GM23338 (cell line): Measurements from ENCODE around the gene TMEM139. TPM values are rescaled to one million over a fixed set of nuclear protein-coding genes. Genes with fewer than 3 reads are reported as not detected.

Experiments
- ATAC-seq: fragments of 200-7000 bp; cut with Tn5 transposase; 3 replicates; pipeline ENCODE4 v1.9.1; 2020
- DNase-seq: peaks from one replicate; pipeline ENCODE4 v3.0.0-alpha.2; 2015; ENCODE audit warnings: low spot score
- H2AFZ ChIP-seq: fragments of 200-600 bp; sonication (generic); 2 replicates; pipeline ENCODE4 v1.8.0; 2016; ENCODE audit warnings: antibody characterized with exemption, mild to moderate bottlenecking, moderate library complexity
- H3F3A ChIP-seq: fragments of 200-600 bp; sonication (generic); replicated peaks from 2 replicates; pipeline ENCODE4 v1.8.0; 2017; ENCODE audit warnings: antibody characterized with exemption, mixed run types, low read depth
- H3K27ac ChIP-seq: fragments of 200-600 bp; sonication (generic); 2 replicates; pipeline ENCODE4 v1.6.1; 2016; ENCODE audit warnings: low read depth
- H3K27me3 ChIP-seq: fragments of 200-600 bp; sonication (generic); 2 replicates; pipeline ENCODE4 v1.8.0; 2016; ENCODE audit warnings: mild to moderate bottlenecking, mixed run types, moderate library complexity; ENCODE audit not compliant: insufficient read depth
- H3K36me3 ChIP-seq: fragments of 200-600 bp; sonication (generic); 2 replicates; pipeline ENCODE4 v1.8.0; 2016; ENCODE audit warnings: mild to moderate bottlenecking; ENCODE audit not compliant: insufficient read depth
- H3K4me1 ChIP-seq: fragments of 200-600 bp; sonication (generic); 2 replicates; pipeline ENCODE4 v1.8.0; 2016; ENCODE audit warnings: mild to moderate bottlenecking, moderate library complexity; ENCODE audit not compliant: insufficient read depth
- H3K4me2 ChIP-seq: fragments of 200-600 bp; sonication (generic); 2 replicates; pipeline ENCODE4 v1.7.1; 2017; ENCODE audit warnings: mixed run types
- H3K4me3 ChIP-seq: fragments of 200-600 bp; sonication (generic); 2 replicates; pipeline ENCODE4 v1.6.1; 2016; ENCODE audit warnings: mixed run types
- H3K79me2 ChIP-seq: fragments of 200-600 bp; sonication (generic); replicated peaks from 2 replicates; pipeline ENCODE4 v1.8.0; 2017; ENCODE audit warnings: mild to moderate bottlenecking; ENCODE audit not compliant: insufficient read depth
- H3K9me2 ChIP-seq: fragments of 200-600 bp; sonication (generic); 2 replicates; pipeline ENCODE4 v1.8.0; 2017; ENCODE audit not compliant: insufficient read depth
- H4K20me1 ChIP-seq: fragments of 200-600 bp; sonication (generic); replicated peaks from 2 replicates; pipeline ENCODE4 v1.8.0; 2017; ENCODE audit warnings: mild to moderate bottlenecking; ENCODE audit not compliant: insufficient read depth
- H3K27ac Mint-ChIP-seq: 2 replicates; pipeline ENCODE4 v1.8.0; 2020; ENCODE audit warnings: inconsistent platforms, mild to moderate bottlenecking, moderate library complexity, mixed read lengths
- H3K27me3 Mint-ChIP-seq: 3 replicates; pipeline ENCODE4 v1.8.0; 2022; ENCODE audit warnings: low read depth, mild to moderate bottlenecking, moderate library complexity, mixed read lengths, inconsistent platforms; ENCODE audit not compliant: insufficient read depth, poor library complexity
- H3K36me3 Mint-ChIP-seq: 3 replicates; pipeline ENCODE4 v1.8.0; 2021; ENCODE audit warnings: low read depth, mild to moderate bottlenecking, inconsistent platforms, moderate library complexity, mixed read lengths
- H3K4me1 Mint-ChIP-seq: 3 replicates; pipeline ENCODE4 v1.8.0; 2020; ENCODE audit warnings: mild to moderate bottlenecking, inconsistent platforms, mixed read lengths
- H3K4me3 Mint-ChIP-seq: 3 replicates; pipeline ENCODE4 v1.8.0; 2021; ENCODE audit warnings: moderate library complexity, mild to moderate bottlenecking, inconsistent platforms, mixed read lengths
- H3K9me3 Mint-ChIP-seq: 3 replicates; pipeline ENCODE4 v1.8.0; 2020; ENCODE audit warnings: moderate library complexity, mild to moderate bottlenecking, inconsistent platforms, mixed read lengths
- CREB1 ChIP-seq: fragments of 250-450 bp; sonication (Bioruptor Pico); IDR thresholded peaks from 2 replicates; pipeline ENCODE4 v1.5.0; 2020; ENCODE audit warnings: low read depth, mild to moderate bottlenecking, moderate library complexity
- CTCF ChIP-seq, 2 experiments: fragments of 200-600 bp in 1 of 2; sonication (generic) in 1 of 2; conservative IDR thresholded peaks; 2 replicates each; pipeline versions ENCODE4 v1.5.1 to v1.6.1; 2016 to 2017; ENCODE audit warnings: antibody characterized with exemption in 2 of 2, low read depth in 2 of 2, mild to moderate bottlenecking in 2 of 2, moderate library complexity in 1 of 2
- EZH2 ChIP-seq: fragments of 200-600 bp; sonication (generic); IDR thresholded peaks from one replicate; pipeline ENCODE4 v1.8.0; 2017; ENCODE audit warnings: antibody characterized with exemption, mild to moderate bottlenecking, low read depth; ENCODE audit not compliant: unreplicated experiment
- EZH2phosphoT487 ChIP-seq: fragments of 200-600 bp; sonication (generic); IDR thresholded peaks from one replicate; pipeline ENCODE4 v1.8.1; 2018; ENCODE audit warnings: antibody characterized with exemption; ENCODE audit not compliant: unreplicated experiment
- JUNB ChIP-seq: IDR thresholded peaks from one replicate; pipeline ENCODE4 v1.6.1; 2016; ENCODE audit warnings: antibody characterized with exemption; ENCODE audit not compliant: unreplicated experiment
- NANOG ChIP-seq: IDR thresholded peaks from 2 replicates; pipeline ENCODE4 v1.6.1; 2016; ENCODE audit warnings: antibody characterized with exemption, borderline replicate concordance
- POLR2AphosphoS5 ChIP-seq: IDR thresholded peaks from 2 replicates; pipeline ENCODE4 v1.6.1; 2016; ENCODE audit warnings: antibody characterized with exemption, low read depth
- REST ChIP-seq: IDR thresholded peaks from one replicate; pipeline ENCODE4 v1.6.1; 2018; ENCODE audit warnings: antibody characterized with exemption; ENCODE audit not compliant: unreplicated experiment
- STAT1 ChIP-seq: IDR thresholded peaks from one replicate; pipeline ENCODE4 v1.6.1; 2016; ENCODE audit warnings: antibody characterized with exemption; ENCODE audit not compliant: unreplicated experiment
- ZNF114 ChIP-seq: fragments of 250-450 bp; sonication (Bioruptor Pico); IDR thresholded peaks from 2 replicates; pipeline ENCODE4 v1.5.0; 2020; ENCODE audit warnings: mild to moderate bottlenecking, moderate library complexity
- ZNF331 ChIP-seq: fragments of 250-450 bp; sonication (Bioruptor Pico); IDR thresholded peaks from 2 replicates; pipeline ENCODE4 v1.5.0; 2020; ENCODE audit warnings: low read depth, mild to moderate bottlenecking, moderate library complexity
- ZNF462 ChIP-seq: fragments of 250-450 bp; sonication (Bioruptor Pico); IDR thresholded peaks from 2 replicates; pipeline ENCODE4 v1.5.0; 2020; ENCODE audit warnings: mild to moderate bottlenecking, moderate library complexity
- polyA plus RNA-seq: library from polyadenylated mRNA; unstranded; fragments of >200 nt; fragmentation: Nextera tagmentation; extraction: Ambion mirVana; gene quantifications from 2 replicates; pipeline ENCODE4 v1.2.1, GENCODE V29; 2016
- total RNA-seq: library from RNA; depleted of rRNA; stranded (reverse); fragments of >200 nt; shearing (Covaris generic); gene quantifications from 2 replicates; pipeline ENCODE4 v1.2.3, GENCODE V29; 2014
- TF ChIP-seq, protein P1 (sequence below): IDR thresholded peaks from 2 replicates; pipeline ENCODE4 v1.6.1; 2016; ENCODE audit warnings: antibody characterized with exemption

Gene TMEM139
- total and polyA plus RNA-seq, 2 experiments from 2014 or later: 3.3 to 3.6 TPM

DNA sequence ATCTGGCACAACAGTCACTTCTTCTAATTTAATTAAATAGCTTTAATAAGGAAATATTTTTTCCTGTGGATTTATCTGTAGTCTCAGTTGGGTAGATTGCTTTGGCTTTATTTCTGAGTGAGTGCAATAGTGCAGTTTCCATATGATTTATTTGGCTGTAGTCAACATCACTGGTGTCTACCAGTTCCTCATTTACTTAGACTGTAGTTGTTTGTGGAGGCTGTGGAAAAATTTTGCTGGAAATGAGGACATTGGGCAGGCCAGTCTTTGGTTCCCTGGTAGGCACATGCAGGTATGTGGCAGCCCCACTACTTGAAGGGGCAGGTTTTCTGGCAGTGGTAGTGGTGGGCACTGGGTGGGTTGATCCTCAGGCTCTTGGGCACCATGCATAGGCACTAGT, 47.4 kb upstream of the TMEM139 start:
- Mint-ChIP-seq H3K4me3 (no peak overlapping the region), H3K4me1 (no peaks in the 10 kb centered on the region; the same call in 2 of the 3 replicates), H3K36me3 (no peaks in the 10 kb centered on the region), H3K9me3 (peaks cover 17% of the 10 kb centered on the region), H3K27me3 (peaks cover 5% of the 10 kb centered on the region), H3K27ac (no peak overlapping the region)
- H3K36me3 ChIP-seq: no peaks in the 10 kb centered on the region
- no peak overlapping the region for H2AFZ ChIP-seq
- no peaks in the 10 kb centered on the region for H3K4me1 ChIP-seq
- no peaks in the 10 kb centered on the region for H3K79me2 ChIP-seq
- no peak overlapping the region for H3K4me2 ChIP-seq
- H3F3A ChIP-seq: no peaks in the 10 kb centered on the region
- H3K27ac ChIP-seq: no peak overlapping the region
- H3K9me2 ChIP-seq: no peaks in the 10 kb centered on the region
- H3K4me3 ChIP-seq: no peak overlapping the region
- TF ChIP-seq ZNF462 (no peak), EZH2 (no peak), POLR2AphosphoS5 (no peak), EZH2phosphoT487 (no peak), ZNF114 (CRISPR knock-in tag) (no peak), JUNB (no peak), STAT1 (no peak), CTCF (conservative IDR thresholded peaks at IDR 0.05; ENCODE audit: low read depth in 2 of 2) (no peak), CREB1 (CRISPR knock-in tag) (no peak), REST (no peak), ZNF331 (CRISPR knock-in tag) (no peak), NANOG (no peak)
- TF ChIP-seq, protein P1, sequence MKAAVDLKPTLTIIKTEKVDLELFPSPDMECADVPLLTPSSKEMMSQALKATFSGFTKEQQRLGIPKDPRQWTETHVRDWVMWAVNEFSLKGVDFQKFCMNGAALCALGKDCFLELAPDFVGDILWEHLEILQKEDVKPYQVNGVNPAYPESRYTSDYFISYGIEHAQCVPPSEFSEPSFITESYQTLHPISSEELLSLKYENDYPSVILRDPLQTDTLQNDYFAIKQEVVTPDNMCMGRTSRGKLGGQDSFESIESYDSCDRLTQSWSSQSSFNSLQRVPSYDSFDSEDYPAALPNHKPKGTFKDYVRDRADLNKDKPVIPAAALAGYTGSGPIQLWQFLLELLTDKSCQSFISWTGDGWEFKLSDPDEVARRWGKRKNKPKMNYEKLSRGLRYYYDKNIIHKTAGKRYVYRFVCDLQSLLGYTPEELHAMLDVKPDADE: no peak
- no peak for DNase-seq
- no peaks in the 10 kb centered on the region for H4K20me1 ChIP-seq
- H3K27me3 ChIP-seq: no peaks in the 10 kb centered on the region
- no peak for ATAC-seq
